GM20431 (cell line): Measurements from ENCODE around the gene STARD10.
"Not testable (repeated sequence)": the region's sequence is repeated elsewhere in the genome, so short reads cannot be mapped to it uniquely, and the experiment has no call there.

Experiments used
- in situ Hi-C: fragments of 300-500 bp; cut with MseI, MboI; formaldehyde crosslinking; loops from one replicate; pipeline ENCODE4 v1.15.0; 2020; ENCODE audit warnings: low sequenced_read_pairs; ENCODE audit not compliant: unreplicated experiment

The STARD10 gene

DNA sequence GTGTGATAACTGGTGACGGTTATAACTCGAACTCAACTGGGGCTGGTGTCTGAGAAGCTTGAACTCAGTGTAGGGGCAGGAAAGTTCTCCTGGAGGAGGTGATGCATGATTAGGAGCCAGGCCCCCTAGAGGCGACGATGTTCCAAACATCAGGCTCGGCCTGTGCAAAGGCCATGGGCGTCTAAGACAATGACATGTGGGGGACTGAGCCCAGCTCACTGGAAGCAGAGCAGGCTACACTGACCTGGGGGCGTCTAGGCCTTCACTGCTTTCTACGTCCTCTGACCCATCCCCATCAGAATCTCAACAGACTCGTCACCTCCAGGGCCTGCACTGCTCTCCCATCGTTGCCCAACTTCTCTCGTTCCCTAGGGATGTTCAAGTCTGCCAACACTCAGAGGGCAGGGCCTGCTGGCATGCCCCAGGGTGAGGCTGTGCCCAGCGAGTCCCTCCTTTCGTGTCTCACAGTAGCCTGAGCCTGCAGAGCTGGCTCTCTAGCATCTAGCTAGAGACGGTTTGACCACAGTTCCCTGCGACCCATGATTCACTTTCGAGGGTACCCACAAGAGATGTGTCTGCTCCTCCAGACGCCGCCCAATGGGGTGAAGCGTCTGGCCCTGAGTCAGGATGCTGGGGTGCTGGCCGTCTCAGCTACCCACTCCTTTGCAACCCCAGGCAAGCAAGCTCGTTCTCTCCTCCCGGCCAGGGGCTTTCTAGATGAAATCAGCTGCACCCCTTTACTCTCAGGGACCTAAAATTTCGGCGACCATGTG lies 19.3 kb upstream of the STARD10 start:
- in situ Hi-C loops: no loop called here

DNA sequence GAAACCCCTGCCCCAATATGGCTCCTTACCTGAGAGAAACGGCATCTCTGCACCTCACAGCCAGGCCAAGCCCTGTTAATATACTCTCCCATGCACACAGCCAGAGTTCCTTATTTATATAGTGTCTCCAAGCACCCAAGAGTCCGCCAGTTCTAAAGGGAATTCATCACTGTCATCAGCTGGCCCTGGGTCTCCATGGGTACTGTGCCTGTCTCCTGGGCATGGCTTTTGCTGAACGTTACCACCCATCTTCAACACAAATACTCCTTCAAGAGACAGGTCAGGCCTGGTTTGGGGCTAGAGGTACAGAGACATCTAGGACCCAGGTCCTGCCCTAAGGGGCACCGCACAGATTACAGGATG lies 18.7 kb upstream of the STARD10 start:
- in situ Hi-C loops: no loop called here

DNA sequence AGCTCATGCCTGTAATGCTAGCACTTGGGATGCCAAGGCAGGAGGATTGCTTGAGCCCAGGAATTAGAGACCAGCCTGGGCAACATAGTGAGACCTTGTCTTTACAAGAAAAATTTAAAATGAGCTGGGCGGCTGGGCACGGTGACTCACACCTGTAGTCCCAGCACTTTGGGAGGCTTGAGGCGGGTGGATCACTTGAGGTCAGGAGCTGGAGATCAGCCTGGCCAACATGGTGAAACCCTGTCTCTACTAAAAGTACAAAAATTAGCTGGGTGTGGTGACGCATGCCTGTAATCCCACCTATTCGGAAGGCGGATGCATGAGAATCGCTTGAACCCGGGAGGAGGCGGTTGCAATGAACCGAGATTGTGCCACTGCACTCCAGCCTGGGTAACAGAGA lies 17.8 kb upstream of the STARD10 start:
- in situ Hi-C loops: not testable (repeated sequence)

DNA sequence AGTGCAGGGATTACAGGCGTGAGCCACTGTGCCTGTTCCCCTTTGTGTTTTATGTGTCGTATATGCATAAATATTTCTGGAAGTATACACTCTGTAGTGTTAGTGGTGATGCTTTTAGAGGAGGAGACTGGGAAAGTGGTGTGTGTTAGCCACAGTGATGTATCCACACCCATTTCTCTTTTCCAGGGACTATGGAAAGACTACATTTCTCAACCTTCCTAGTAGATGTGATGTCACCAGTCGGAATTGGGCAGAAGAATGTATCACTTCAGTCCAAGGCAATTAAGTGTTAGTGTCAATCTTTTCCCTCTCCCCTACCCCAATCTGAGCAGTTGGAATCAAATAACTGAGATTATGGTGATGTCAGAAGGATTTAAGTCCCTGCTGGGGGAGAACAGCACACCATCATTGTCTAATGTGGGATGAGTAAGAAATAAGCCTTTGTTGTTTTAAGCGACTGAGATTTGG lies 14.5 kb upstream of the STARD10 start:
- in situ Hi-C loops: no loop called here

DNA sequence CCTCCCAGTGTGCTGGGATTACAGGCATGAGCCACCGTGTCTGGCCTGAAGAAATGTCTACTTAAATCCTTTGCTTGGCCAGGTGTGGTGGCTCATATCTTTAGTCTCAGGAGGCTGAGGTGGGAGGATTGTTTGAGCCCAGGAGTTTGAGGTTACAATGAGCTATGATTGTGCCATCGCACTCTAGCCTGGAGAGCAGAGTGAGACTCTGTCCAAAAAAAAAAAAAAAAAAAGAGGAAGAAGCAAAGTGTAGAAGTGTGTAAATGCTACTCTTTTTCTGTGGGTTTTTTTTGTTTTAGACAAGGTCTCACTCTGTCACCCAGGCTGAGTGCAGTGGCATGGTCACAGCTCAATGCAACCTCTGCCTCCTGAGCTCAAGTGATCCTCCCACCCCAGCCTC lies 13.9 kb upstream of the STARD10 start:
- in situ Hi-C loops: no loop called here

DNA sequence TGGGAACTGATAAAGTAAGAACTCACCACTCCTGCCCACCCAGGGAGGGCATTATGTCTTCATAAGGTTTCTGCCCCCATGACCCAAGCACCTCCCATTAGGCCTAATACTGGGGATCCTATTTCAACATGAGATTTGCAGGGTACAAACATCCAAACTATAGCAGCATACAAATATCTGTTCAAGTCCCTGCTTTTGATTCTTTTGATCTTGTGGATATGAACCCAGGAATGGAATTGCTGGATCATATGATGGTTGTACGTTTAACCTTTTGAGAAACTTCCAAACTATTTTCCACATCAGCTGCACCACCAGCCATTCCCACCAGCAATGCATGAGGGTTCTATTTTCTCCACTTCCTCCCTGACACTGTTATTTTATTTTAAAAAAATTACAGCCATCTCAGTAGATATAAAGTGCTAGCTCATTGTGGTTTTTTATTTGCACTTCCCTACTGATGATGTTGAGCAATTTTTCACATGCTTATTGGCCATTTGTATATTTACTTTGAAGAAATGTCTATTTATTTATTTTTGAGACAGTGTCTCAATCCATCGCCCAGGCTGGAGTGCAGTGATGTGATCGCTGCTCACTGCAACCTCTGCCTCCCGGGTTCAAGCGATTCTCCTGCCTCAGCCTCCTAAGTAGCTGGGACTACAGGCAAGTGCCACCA lies 13.3 kb upstream of the STARD10 start:
- in situ Hi-C loops: no loop called here

DNA sequence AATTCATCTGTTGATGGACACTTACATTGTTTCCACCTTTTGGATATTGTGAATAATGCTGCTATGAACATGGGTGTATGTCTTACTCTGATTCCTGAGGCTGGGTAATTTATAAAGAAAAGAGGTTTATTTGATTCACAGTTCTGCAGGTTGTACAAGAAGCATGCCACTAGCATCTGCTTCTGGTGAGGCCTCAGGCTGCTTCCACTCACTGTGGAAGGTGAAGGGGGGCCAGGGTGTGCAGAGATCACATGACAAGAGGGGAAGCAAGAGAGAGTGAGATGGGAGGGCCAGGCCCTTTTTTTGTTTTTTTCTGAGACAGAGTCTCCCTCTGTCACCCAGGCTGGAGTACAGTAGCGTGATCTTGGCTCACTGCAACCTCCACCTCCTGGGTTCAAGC lies 12.5 kb upstream of the STARD10 start:
- in situ Hi-C loops: not testable (repeated sequence)

DNA sequence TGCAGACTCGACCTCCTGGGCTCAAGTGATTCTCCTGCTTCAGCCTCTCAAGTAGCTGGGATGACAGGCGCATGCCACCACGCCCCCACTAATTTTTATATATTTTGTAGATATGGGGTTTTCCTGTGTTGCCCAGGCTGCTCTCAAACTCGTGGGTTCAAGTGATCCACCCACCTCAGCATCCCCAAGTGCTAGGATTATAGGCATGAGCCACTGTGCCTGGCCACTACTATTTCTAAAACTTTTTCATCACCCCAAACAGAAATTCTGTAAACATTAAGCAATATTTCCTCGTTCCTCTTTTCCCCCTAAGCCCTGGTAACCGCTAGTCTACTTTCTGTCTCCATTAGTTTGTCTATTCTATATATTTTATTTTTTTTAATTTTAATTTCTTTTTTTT lies 11.4 kb upstream of the STARD10 start:
- in situ Hi-C loops: no loop called here

DNA sequence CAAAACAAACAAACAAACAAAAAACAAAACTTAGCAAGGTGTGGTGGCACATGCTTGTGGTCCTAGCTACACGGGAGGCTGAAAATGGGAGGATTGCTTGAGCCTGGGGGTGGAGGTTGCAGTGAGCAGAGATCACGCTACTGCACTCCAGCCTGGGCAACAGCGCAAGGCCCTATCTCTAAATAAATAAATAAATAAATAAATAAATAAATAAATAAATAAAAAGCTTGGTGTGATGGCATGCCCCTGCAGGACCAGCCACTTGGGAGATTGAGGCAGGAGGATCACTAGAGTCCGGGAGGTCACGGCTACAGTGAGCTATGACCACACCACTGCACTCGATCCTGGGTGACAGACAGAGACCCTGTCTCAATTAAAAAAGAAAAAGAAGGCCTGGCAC lies 9.0 kb upstream of the STARD10 start:
- in situ Hi-C loops: no loop called here

DNA sequence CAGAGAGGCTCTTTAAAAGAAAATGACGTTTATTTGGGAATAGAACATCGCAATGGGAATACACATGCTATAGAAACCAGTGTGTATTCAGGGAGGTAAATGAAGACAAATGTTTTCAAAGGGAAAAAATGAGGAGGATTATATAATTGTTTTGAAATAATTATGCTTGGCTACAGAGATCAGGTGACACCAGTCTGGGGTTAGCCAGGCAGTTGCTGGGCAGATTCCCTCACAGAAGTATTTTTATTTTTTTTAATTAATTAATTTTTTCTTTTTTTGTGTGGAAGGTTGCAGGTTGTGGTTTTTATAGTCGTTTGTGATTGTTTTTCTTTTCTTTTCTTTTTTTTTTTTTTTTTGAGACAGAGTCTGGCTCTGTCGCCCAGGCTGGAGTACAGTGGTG lies 5.6 kb upstream of the STARD10 start:
- in situ Hi-C loops: no loop called here

DNA sequence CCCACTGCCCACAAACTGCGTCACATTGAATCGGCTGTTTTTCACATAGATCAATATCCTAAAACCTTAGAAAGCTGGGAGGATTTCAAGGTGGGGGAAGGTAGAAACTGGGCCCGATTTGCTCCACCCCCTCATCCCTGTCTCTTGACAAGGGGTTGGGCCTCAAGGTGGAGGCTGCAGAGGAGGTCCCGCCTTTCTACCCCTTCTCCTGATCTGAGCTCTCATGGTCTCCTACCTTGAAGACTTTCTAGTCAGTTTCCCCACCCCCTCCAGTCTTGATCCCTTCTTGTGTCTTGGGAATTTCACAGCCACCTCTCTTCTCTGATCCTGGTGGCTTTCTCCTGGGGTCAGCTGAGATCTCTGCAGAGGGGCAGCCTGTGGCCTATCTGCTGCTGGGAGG lies 4.5 kb upstream of the STARD10 start:
- in situ Hi-C loops: no loop called here

DNA sequence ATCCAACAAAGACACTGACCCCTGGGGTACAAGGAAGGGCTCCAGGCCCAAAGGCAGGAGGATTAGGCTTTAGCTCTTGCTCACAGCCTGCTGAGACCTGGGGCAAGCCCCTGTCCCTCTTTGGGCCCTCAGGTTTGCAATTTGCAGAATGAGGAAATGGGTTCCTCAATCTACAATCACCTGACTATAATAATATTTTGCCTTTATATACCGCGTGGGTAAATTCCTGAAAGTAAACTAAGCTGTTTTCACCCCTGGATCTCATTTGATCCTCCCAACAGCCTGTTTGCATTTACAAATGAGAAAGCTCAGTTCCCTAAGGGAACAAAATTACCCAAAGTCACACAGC lies 797 bp downstream of the STARD10 start:
- in situ Hi-C loops: no loop called here

DNA sequence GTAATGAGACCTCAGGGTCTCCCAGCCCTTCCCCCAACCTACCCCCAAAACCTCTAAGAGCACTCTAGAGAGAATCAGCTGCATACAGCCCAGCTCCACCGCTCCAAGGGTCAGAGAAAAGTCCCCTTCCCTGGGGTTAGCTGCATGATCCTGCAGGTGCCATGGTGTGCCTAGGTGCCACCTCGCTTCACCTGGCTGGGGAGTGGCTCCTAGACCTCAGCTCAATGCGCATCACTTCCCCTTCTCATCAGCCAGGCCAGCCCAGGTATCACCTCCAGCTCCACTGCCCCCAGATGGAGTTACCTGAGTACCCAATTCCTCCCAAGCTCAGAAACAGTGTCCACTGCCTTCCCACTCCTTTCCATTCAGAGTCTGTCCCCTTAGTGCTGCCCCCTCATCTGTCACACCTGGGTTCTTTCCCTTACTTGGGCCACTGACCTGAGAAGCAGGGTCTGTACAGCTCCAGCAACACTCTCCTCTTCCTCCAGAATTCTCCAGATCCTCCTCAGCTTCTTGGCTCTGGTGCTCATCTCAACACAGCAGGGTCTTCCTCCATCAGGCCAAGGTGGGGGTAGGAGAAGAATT lies 1.3 kb downstream of the STARD10 start:
- in situ Hi-C loops: no loop called here

DNA sequence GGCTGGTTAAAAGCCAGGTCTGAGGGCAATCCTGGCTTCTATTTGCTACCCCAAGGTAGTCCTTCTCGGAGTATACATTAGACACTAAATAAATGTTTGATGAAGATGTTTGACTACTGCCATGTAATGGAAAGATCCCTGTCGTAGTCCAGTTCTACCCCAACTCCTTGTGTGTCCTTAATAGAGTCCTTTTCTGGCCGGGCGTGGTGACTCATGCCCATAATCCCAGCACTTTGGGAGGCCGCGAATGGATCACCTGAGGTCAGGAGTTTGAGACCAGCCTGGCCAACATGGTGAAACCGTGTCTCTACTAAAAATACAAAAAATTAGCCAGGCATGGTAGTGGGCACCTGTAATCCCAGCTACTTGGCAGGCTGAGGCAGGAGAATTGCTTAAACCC lies 2.6 kb downstream of the STARD10 start:
- in situ Hi-C loops: not testable (repeated sequence)

DNA sequence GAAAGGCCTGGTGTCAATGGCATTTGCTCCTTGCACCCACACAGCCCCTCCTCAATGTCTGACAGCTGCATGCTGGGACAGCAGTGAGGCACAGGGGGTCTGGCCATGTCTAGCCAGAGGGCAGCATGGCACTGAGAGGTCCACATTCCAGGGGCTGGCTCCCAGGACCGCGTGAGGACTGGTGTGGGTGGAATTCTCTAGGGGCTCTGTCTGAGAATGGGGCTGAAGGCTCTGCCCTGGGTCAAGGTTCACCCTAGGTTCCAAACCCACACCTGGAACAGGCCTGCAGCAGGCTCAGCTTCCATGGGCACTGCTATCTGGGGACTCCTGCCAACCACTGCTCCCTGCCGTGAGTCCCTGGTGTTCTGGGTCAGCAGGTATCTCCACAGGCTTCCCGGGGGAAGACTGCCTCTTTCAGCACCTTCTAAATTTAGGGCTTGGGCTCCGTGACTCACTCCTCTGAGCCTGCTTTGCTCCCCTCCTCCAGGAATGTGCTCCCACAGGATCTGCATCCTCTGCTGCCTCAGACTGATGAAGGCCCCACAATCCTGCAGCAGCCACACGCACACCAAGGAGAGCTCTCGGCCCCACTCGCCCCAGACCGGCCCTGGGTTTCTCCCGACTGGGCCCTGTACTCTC lies 4.2 kb downstream of the STARD10 start:
- in situ Hi-C loops: loop anchor here (10.0 kb wide), 1 partner anchor 65 kb away; no protein-coding TSS in a partner anchor

DNA sequence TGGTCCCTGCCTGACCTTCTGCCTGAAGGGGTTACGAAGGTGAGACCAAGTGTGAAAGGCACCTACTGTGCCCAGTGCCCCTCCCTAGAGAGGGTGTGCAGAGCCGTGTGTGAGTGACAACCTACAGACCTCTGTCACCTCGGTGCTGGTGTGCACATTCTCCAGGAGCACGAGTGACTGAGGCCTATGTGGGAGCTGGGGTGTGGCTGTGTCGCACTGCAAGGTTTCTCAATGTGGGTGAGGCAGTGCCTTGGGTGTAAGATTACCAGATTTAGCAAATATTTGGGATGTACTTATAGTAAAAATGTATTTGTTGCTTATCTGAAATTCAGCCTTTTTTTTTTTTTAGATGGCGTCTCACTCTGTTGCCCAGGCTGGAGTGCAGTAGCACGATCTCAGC lies 5.6 kb downstream of the STARD10 start:
- in situ Hi-C loops: loop anchor here (10.0 kb wide), 1 partner anchor 63 kb away; no protein-coding TSS in a partner anchor

DNA sequence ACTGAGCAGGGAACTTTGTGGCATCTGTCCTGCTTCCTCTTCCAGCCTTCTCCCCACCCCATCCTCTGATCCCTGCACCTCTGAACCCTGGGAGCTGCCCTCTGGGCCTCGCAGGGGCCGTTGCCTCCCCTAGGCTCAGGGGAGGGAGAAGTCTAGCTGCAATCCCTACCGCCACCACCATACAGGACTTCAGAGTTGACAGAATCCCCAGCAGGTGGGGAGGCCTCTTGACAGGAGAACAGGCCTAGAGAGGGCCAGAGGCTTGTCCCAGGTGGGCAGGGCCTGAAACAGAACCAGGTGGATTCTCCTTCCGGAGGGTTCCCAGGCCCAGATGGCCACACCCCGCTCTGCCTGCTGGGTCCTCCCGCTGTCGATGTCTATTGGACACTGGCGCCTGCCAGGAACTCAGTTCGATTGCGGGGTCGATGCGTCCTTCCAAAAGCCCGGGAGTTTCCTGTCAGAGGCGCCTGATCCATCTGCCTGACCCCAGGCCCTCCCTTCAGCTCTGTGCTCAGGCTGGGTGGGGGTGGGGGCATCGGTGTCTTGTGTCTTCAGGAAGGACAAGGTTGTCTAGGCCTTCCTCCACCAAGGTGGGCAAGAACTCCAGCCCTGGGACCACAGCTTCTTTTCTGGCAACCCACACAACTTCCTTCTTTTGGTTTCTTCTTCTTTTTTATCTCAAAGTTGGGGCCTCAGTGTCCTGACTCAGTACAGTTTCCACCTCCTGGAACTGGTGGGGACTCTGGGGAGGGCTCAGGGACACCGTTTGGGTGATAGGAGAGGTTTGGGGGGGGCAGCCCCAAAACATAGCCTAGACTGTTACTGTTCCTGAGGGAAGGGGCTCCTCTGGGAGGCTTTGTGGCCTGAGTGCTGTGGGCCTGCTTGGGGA lies 6.4 kb downstream of the STARD10 start:
- in situ Hi-C loops: loop anchor here (10.0 kb wide), 1 partner anchor 63 kb away; no protein-coding TSS in a partner anchor

DNA sequence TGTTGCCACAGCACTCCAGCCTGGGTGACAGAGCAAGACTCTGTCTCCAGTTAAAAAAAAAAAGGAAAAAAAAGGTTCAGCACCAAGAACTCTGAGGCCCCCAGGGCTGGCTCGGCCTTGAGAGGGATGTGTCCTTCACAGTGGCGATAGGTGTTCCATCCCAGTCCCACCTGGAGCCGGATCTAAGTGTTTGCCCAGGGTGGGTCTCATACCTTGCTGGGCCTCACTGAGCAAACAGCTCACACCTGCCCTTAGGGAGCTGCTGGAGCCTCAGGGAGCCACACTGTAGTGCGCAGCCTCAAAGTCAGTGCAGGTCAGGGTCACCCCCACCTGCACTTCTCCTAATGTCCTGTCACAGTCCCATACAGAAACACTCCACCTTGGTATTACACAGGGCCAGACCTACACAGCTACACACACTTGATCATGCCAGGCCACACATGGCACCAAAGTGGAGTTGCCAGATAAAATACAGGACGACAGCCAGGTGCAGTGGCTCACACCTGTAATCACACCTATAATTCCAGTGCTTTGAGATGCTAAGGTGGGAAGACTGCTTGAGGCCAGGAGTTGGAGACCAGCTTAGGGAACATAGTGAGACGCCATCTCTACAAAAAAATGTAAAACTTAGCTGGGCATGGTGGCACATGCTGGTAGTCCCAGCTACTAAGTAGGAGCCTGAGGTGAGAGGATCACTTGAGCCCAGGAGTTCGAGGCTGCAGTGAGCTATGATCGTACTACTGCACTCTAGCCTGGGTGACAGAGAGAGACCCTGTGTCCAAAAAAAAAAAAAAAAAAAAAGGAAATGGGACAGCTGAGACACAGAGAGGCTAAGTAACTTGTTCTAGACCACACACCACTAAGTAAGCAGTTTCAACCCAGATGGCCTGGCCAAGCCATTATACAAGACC lies 7.3 kb downstream of the STARD10 start:
- in situ Hi-C loops: loop anchor here (10.0 kb wide), 1 partner anchor 62 kb away; no protein-coding TSS in a partner anchor

DNA sequence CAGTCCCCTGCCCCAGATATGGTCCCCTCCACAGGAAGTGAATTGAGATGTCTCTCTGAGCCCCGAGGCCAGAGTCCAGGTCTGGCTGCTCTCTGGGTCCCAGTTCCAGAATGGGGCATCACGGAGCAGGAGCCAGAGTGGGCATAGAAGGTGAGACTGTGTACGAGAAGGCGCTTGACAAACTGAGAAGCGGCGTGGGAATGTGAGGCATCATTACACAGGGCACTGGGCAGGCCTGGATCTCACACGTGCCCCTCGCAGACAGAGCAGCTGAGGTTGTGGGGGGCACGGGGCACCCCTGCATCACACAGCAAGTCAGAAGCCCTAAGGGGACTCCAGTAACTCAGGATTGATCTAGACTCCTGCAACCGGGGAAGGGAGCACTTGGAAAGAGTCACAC lies 9.2 kb downstream of the STARD10 start:
- in situ Hi-C loops: loop anchor here (10.0 kb wide), 1 partner anchor 60 kb away; no protein-coding TSS in a partner anchor
